GM19239 (cell line): Measurements from ENCODE around the gene C4B.
A peak's percentile ranks its signal among the peaks of the same experiment; 100 is the strongest.
"Not testable (repeated sequence)": the region's sequence is repeated elsewhere in the genome, so short reads cannot be mapped to it uniquely, and the experiment has no call there.

ENCODE experiments used
- DNase-seq: peaks from one replicate; pipeline ENCODE4 v3.0.0; 2011; ENCODE audit warnings: low spot score; ENCODE audit not compliant: insufficient read length
- FAIRE-seq: peaks from 2 replicates; lab custom pipeline; 2011; peaks lifted over from hg19 to GRCh38; lab: Jason Lieb, UNC

C4B gene

GRCh38 chr6:32047855-32048766 is 33.5 kb downstream of the C4B start:
- FAIRE-seq (peak; percentile 68), DNase-seq (peak; percentile 76)

DNA sequence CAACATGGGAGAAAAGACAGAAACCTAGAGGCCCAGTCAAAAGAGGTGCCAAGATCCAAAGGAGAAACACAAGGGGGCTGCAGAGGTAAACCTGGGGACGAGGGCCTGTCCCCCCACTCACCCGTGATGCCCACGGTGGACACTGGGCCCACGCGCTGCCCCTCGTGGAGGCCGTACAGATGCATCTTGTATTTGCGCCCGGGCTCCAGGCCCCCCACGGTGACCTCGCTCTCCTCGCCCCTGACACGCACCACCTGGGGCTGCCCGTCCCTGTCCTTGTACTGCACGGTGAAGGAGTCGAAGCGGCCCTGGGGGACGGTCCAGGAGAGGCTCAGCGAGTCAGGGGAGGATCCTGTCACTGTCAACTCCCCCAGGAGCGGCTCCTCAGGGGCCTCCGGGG is 34.6 kb downstream of the C4B start:
- not testable (repeated sequence) for DNase-seq, FAIRE-seq

DNA sequence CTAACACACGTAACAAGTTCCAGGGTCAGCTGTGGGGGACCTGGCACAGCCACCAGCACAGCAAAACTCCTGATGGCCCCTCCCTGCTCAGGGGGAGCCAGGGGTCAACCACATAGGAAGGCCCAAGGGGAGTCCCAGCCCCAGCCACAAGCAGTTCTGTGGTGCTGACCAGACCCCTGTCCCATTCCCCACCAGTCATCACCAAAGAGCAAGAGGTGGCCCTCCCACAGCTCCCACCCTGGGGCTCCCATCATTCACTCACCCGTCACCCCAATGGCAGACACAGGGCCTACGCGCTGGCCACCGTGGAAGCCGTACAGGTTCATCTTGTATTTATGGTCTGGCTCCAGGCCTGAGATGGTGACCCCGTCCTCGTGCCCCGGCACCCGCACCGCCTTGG is 35.1 kb downstream of the C4B start:
- not testable (repeated sequence) for FAIRE-seq, DNase-seq

- FAIRE-seq (no peak), DNase-seq (no peak)
Measured at GRCh38 chr6:32050562-32050961, 36.0 kb downstream of the C4B start.

- FAIRE-seq, DNase-seq: not testable (repeated sequence)
Measured at GRCh38 chr6:32052626-32053025, 38.0 kb downstream of the C4B start.

DNA sequence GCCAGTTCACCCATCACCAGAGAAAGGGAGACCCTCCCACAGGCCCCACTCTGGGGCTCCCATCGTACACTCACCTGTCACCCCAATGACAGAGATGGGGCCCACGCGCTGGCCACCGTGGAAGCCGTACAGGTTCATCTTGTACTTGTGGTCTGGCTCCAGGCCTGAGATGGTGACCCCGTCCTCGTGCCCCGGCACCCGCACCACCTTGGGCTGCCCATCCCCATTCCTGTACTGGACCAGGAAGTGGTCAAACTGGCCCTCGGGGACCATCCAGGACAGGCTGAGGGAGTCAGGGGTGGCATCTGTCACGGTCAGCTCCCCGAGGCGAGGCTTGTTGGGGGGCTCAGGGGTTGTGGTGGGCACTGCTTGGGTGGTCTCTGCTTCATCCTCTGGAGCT is 38.7 kb downstream of the C4B start:
- not testable (repeated sequence) for FAIRE-seq, DNase-seq

DNA sequence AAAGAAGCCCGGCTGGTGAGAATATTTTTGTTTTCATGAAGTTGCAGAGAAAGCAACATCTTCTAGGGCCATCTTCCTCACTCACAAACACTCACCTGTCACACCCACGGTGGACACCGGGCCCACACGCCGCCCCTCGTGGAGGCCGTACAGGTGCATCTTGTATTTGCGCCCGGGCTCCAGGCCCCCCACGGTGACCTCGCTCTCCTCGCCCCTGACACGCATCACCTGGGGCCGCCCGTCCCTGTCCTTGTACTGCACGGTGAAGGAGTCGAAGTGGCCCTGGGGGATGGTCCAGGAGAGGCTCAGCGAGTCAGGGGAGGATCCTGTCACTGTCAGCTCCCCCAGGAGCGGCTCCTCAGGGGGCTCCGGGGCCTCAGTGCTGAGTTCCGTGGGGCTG is 41.2 kb downstream of the C4B start:
- DNase-seq, FAIRE-seq: not testable (repeated sequence)

GRCh38 chr6:32056254-32056653 is 41.7 kb downstream of the C4B start:
- FAIRE-seq (no peak), DNase-seq (no peak)

GRCh38 chr6:32057966-32058365 is 43.4 kb downstream of the C4B start:
- FAIRE-seq = no peak
- DNase-seq = no peak

GRCh38 chr6:32058511-32058963 is 43.9 kb downstream of the C4B start:
- FAIRE-seq (no peak), DNase-seq (no peak)

- DNase-seq = no peak
- no peak for FAIRE-seq
Measured at GRCh38 chr6:32060966-32061655, 46.5 kb downstream of the C4B start.

GRCh38 chr6:32064706-32065105 is 50.1 kb downstream of the C4B start:
- FAIRE-seq (no peak), DNase-seq (no peak)

- FAIRE-seq, DNase-seq: not testable (repeated sequence)
Measured at GRCh38 chr6:32067521-32067920, 52.9 kb downstream of the C4B start.

DNA sequence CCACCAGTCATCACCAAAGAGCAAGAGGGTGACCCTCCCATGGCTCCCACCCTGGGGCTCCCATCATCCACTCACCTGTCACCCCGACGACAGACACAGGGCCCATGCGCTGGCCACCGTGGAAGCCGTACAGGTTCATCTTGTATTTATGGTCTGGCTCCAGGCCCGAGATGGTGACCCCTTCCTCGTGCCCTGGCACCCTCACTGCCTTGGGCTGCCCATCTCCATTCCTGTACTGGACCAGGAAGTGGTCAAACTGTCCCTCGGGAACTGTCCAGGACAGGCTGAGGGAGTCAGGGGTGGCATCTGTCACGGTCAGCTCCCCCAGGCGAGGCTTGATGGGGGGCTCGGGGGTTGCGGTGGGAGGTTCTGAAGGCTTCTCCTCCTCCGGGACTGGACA is 53.7 kb downstream of the C4B start:
- not testable (repeated sequence) for FAIRE-seq, DNase-seq

- no peak for FAIRE-seq
- DNase-seq = no peak
Measured at GRCh38 chr6:32068867-32069266, 54.3 kb downstream of the C4B start.

GRCh38 chr6:32069460-32069859 is 54.9 kb downstream of the C4B start:
- DNase-seq (no peak), FAIRE-seq (no peak)

- DNase-seq = no peak
- FAIRE-seq = no peak
Measured at GRCh38 chr6:32069878-32070515, 55.4 kb downstream of the C4B start.

GRCh38 chr6:32070814-32071543 is 56.4 kb downstream of the C4B start:
- DNase-seq (no peak), FAIRE-seq (no peak)

DNA sequence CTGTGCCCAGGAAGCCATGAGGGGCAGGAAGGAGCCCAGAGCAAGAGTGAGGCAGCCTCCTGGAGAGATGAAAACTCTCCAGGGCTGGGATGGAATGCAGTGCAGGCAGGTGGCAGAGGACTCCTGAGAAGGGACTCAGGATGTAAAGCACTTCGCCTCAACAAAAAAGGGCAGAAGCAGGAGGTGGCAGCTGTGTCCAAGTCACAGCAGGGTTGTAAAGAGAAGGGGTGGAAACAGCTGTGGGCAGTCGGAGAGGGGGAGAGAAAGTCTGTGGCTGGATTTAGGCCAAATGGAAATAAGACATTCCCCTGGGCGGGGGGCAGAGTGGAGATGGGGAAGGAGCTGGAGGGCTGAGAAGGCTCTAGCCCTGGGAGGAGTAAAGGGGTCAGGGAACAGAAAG is 58.5 kb downstream of the C4B start:
- no peak for DNase-seq
- FAIRE-seq = no peak

DNA sequence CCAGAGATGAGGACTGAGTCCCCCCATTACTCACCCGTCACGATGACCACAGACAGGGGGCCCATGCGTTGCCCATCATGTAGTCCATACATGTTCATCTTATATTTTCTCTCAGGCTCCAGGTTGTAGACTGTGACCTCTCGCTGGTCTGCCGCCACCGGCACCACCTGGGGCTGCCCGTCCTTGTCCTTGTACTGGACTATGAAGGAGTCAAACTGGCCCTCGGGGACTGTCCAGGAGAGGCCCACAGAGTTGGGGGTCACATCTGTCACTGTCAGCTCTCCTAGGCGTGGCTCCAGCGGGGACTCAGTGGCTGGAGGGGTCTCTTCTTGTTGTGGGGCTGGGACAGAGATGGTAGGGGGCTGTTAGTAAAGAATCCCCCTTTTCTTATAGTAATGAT is 59.0 kb downstream of the C4B start:
- DNase-seq (no peak), FAIRE-seq (no peak)
